Type B pancreatic cell (in vitro differentiated cells): Measurements from ENCODE around the gene AP2A2. TPM values are rescaled to one million over a fixed set of nuclear protein-coding genes. Genes with fewer than 3 reads are reported as not detected.

Experiments
- DNase-seq: peaks from one replicate; pipeline ENCODE4 v3.0.0; 2021; ENCODE audit warnings: mixed read lengths; ENCODE audit not compliant: unreplicated experiment; ENCODE audit errors: extremely low spot score
- H3K27ac Mint-ChIP-seq: 2 replicates; pipeline ENCODE4 v1.8.0; 2021; ENCODE audit warnings: mild to moderate bottlenecking, mixed read lengths
- H3K27me3 Mint-ChIP-seq: 2 replicates; pipeline ENCODE4 v1.8.0; 2021; ENCODE audit warnings: mixed read lengths
- H3K36me3 Mint-ChIP-seq: 2 replicates; pipeline ENCODE4 v1.8.0; 2021; ENCODE audit warnings: mixed read lengths
- H3K4me1 Mint-ChIP-seq: one replicate; pipeline ENCODE4 v1.8.0; 2021; ENCODE audit warnings: mixed read lengths; ENCODE audit not compliant: unreplicated experiment
- H3K4me3 Mint-ChIP-seq: 2 replicates; pipeline ENCODE4 v1.8.0; 2021; ENCODE audit warnings: mild to moderate bottlenecking, mixed read lengths
- H3K9me3 Mint-ChIP-seq: 2 replicates; pipeline ENCODE4 v1.8.0; 2021; ENCODE audit warnings: mixed read lengths
- total RNA-seq: library from RNA; stranded (reverse); gene quantifications from 2 replicates; pipeline ENCODE4 v1.2.1, GENCODE V29; 2021; ENCODE audit warnings: low replicate concordance
- TF ChIP-seq, protein P1 (sequence below): fragments of 200-600 bp; sonication (generic); conservative IDR thresholded peaks from 2 replicates; pipeline ENCODE4 v1.5.0; 2021; ENCODE audit warnings: antibody characterized with exemption, mild to moderate bottlenecking

Gene AP2A2
- total RNA-seq, 1 donor from 2014 or later = 109 TPM

DNA sequence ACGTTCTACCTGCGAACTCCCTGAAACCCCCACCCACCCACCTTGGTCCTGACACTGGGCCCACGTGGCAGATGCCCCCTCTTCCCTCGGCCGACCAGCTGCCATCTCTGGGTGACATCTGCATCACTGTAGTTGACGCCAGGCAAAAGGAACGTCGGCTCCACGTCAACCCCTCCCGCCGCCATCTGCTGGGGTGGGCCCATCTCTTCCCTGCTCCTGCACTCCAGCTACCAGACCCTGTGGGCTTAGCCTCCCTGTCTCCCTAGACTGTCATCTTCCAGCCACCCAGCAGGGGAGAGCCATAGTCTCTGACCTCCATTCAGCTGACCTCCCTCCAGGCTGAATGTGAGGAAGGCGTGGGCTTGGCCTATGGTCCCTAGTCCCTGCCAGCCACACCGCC, 36.4 kb upstream of the AP2A2 start:
- Mint-ChIP-seq H3K9me3 (no peaks in the 10 kb centered on the region), H3K36me3 (no peaks in the 10 kb centered on the region), H3K4me1 (no peaks in the 10 kb centered on the region), H3K27me3 (no peaks in the 10 kb centered on the region), H3K27ac (no peak overlapping the region), H3K4me3 (no peak overlapping the region)
- TF ChIP-seq, protein P1, sequence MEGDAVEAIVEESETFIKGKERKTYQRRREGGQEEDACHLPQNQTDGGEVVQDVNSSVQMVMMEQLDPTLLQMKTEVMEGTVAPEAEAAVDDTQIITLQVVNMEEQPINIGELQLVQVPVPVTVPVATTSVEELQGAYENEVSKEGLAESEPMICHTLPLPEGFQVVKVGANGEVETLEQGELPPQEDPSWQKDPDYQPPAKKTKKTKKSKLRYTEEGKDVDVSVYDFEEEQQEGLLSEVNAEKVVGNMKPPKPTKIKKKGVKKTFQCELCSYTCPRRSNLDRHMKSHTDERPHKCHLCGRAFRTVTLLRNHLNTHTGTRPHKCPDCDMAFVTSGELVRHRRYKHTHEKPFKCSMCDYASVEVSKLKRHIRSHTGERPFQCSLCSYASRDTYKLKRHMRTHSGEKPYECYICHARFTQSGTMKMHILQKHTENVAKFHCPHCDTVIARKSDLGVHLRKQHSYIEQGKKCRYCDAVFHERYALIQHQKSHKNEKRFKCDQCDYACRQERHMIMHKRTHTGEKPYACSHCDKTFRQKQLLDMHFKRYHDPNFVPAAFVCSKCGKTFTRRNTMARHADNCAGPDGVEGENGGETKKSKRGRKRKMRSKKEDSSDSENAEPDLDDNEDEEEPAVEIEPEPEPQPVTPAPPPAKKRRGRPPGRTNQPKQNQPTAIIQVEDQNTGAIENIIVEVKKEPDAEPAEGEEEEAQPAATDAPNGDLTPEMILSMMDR = no peak
- no peak for DNase-seq

DNA sequence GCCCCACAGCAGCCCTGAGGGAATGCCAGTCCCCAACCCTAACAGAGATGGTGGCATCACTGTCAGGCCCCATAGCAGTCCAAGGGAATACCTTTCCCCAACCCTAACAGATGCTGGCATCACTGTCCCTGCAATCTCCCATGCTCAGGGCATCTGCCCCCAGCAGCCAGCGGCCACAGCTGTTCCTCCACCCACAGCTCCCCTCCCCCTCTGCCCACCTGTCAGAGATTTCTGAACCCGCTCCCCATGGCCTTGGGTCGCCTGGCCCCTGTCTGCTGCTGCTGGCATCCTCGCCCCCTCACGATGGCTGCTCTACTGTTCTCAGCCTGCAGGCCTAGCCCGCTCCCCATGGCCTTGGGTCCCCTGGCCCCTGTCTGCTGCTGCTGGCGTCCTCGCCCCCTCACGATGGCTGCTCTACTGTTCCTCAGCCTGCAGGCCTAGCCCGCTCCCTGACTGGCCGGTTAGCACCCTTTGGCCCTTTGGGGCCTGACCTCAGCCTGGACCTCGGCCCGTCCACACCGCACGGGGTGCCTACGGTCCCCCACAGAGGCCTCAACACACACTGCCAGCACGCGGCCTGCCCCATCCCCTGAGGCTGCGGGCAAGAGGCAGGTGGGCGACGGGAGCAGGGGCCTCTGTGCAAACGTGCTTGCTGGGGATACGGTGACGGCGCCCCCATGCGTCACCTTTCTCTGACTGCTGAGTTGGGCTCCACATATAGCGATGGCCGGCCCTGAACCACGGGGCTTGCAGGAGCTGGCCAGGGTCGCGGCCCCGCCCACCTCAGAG, 35.8 kb upstream of the AP2A2 start:
- DNase-seq = no peak
- TF ChIP-seq, protein P1 = no peak
- Mint-ChIP-seq H3K4me3 (no peak overlapping the region), H3K4me1 (no peaks in the 10 kb centered on the region), H3K9me3 (no peaks in the 10 kb centered on the region), H3K27ac (no peak overlapping the region), H3K36me3 (no peaks in the 10 kb centered on the region), H3K27me3 (no peaks in the 10 kb centered on the region)

DNA sequence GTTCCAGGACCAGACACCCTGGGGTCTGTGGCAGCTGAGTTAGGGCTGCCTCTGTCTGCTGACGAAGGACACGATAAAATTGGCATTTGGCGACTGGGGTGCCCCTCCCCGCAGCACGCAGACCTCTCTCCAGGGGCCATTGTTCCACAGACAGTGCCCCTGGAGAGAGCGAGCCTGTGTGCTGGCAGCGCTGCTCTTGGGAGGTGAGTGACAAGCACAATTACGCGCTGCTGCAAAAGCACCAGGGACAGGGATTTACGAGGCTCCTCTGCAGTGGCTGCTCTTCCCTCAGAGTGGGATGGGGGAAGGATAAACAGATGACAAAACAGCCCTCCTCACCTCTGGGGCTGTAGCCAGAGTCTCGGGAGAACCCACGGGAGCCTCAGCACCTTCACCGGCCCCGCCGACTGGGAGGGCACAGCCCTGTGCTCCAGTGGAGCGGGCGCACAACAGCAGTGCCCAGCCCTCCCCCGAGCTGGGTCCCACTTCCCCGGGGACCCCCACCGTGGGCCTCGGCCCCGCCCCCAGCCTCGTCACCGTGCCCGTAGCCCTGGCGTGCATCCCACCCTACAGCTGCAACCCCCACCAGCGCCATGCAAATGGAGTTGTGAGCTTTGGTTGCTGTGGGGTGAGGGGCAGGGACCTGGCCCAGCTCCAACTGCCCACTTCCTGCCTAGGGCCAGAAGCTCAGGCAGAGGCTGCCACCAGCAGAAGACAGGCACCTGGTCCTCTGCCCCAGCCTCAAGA, 34.7 kb upstream of the AP2A2 start:
- no peak for DNase-seq
- Mint-ChIP-seq H3K27me3 (no peaks in the 10 kb centered on the region), H3K9me3 (no peaks in the 10 kb centered on the region), H3K27ac (no peak overlapping the region), H3K4me3 (no peak overlapping the region), H3K36me3 (no peaks in the 10 kb centered on the region), H3K4me1 (no peaks in the 10 kb centered on the region)
- TF ChIP-seq, protein P1 = no peak

DNA sequence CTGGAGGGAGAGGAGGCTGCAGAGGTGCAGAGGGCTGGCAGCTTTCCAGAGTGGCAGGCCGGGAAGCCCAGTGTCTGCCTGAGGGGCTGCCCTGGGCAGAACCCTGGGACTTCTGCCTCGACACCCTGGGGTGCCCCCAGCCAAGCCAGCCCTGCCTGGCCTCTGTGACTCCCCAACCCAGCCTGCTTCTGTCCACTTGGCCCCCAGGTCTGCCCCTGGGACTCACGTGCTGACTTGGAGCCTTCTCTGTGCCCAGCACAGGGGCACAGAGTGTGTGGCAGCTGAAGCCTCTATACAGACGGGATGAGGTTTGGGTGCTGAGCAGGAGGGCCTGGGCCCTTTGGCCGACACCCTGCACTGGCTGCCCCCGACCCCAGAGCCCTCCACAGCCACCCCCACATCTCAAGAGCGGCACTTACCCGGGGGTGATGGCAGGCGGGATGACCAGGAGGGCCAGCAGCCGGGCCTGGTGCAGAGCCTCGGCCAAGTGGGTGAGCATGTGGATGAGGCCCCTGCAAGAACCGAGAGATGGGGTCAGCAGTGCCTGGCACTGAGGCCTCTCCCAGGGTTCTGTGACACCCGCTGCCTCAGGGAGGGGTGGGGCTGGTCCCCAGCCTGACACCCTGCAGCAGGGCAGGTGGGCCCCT, 32.5 kb upstream of the AP2A2 start:
- no peak for DNase-seq
- no peaks in the 10 kb centered on the region for H3K4me1 Mint-ChIP-seq
- H3K27me3 Mint-ChIP-seq = no peaks in the 10 kb centered on the region
- H3K4me3 Mint-ChIP-seq = no peak overlapping the region
- H3K9me3 Mint-ChIP-seq = no peaks in the 10 kb centered on the region
- no peak overlapping the region for H3K27ac Mint-ChIP-seq
- H3K36me3 Mint-ChIP-seq = no peaks in the 10 kb centered on the region
- TF ChIP-seq, protein P1 = no peak

DNA sequence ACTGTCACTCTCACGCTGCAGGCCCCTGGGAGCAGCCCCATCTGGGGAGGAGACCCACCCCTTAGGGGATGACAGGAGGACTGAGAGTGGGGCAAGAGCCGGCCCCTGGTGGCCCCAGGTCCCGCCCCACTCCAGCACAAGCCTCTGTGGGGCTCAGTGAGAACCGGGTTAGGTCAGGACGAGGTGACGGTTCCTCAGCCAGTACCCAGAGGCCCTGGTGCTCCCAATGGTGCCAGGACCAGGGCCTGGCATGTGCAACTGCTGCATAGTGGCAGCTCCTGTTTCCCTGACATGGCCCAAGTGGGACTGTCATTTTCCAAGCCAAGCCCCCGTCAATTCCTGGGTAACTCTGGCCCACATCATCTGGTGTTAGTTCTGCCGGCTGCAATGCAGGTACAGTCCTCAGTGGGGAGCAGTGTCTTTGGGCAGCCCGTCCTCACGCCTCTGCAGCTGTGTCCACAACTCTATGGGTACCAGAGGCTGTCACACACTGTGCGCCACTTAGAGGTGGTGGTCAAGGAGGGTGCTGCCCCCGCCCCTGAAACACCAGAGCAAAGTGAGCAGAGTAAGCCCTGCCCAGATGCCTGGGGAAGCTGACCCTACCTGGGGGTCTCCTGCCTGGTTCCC, 31.0 kb upstream of the AP2A2 start:
- Mint-ChIP-seq H3K9me3 (no peaks in the 10 kb centered on the region), H3K27me3 (no peaks in the 10 kb centered on the region), H3K27ac (no peak overlapping the region), H3K36me3 (no peaks in the 10 kb centered on the region), H3K4me3 (no peak overlapping the region), H3K4me1 (no peaks in the 10 kb centered on the region)
- TF ChIP-seq, protein P1 = no peak
- no peak for DNase-seq
